AG09309 (cell line): ENCODE data around the gene CROCC2.

Experiments used
- DNase-seq: peaks from one replicate; pipeline ENCODE4 v3.0.0-alpha.2; 2010; ENCODE audit warnings: low read depth
- H3K4me3 ChIP-seq: 2 replicates; pipeline ENCODE4 v1.5.1; 2011; ENCODE audit warnings: mild to moderate bottlenecking, low read depth, low read length, moderate library complexity; ENCODE audit not compliant: control insufficient read depth
- TF ChIP-seq, protein P1 (sequence below): IDR thresholded peaks from 2 replicates; pipeline ENCODE4 v1.5.1; 2011; ENCODE audit warnings: mild to moderate bottlenecking, low read depth, low read length, inconsistent platforms; ENCODE audit not compliant: insufficient read depth, control insufficient read depth; ENCODE audit errors: missing control alignments

The CROCC2 gene

GRCh38 chr2:241009191-241009590 is 103.1 kb downstream of the CROCC2 start:
- TF ChIP-seq, protein P1, sequence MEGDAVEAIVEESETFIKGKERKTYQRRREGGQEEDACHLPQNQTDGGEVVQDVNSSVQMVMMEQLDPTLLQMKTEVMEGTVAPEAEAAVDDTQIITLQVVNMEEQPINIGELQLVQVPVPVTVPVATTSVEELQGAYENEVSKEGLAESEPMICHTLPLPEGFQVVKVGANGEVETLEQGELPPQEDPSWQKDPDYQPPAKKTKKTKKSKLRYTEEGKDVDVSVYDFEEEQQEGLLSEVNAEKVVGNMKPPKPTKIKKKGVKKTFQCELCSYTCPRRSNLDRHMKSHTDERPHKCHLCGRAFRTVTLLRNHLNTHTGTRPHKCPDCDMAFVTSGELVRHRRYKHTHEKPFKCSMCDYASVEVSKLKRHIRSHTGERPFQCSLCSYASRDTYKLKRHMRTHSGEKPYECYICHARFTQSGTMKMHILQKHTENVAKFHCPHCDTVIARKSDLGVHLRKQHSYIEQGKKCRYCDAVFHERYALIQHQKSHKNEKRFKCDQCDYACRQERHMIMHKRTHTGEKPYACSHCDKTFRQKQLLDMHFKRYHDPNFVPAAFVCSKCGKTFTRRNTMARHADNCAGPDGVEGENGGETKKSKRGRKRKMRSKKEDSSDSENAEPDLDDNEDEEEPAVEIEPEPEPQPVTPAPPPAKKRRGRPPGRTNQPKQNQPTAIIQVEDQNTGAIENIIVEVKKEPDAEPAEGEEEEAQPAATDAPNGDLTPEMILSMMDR = no peak
- DNase-seq = no peak
- H3K4me3 ChIP-seq = no peak overlapping the region

- TF ChIP-seq, protein P1 = peak; percentile 13
- peak overlapping the region; percentile 33 for H3K4me3 ChIP-seq
- peak; percentile 79 for DNase-seq
Measured at GRCh38 chr2:241009601-241010530, 103.7 kb downstream of the CROCC2 start.

DNA sequence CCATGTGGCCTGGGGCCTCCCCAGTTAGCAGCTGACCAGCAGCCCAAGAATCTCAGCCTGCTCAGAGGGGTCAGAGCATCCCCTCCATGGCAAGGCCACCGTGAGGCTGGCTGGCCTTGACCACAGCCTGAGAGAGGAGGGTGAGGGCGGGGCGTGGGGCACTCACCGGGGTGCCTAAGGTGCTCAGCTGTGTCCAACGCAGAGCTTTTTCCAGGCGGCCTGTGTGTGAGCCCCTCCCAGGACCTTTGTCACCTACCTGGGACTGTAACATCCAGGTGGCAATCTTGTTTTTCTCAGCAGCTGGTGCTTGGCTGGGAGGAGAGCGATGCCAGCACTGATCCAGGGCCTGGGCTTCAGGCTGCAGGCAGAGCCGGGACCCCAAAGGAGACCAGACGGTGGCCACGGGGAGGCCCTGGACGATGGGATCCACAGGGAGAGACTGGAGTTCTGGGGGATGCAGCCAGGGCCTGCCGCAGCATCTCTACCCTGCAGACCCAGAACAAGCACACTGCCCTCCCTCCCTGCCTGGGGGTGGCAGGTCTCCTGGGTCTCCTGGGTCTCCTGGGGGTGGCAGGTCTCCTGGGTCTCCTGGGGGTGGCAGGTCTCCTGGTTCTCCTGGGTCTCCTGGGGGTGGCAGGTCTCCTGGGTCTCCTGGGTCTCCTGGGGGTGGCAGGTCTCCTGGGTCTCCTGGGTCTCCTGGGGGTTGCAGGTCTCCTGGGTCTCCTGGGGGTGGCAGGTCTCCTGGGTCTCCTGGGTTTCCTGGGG is 104.6 kb downstream of the CROCC2 start:
- peak overlapping the region; percentile 33; the same call in 1 of the 2 replicates for H3K4me3 ChIP-seq
- TF ChIP-seq, protein P1 = no peak
- no peak for DNase-seq

GRCh38 chr2:241011296-241011600 is 105.1 kb downstream of the CROCC2 start:
- no peak overlapping the region for H3K4me3 ChIP-seq
- DNase-seq = no peak
- TF ChIP-seq, protein P1 = no peak

DNA sequence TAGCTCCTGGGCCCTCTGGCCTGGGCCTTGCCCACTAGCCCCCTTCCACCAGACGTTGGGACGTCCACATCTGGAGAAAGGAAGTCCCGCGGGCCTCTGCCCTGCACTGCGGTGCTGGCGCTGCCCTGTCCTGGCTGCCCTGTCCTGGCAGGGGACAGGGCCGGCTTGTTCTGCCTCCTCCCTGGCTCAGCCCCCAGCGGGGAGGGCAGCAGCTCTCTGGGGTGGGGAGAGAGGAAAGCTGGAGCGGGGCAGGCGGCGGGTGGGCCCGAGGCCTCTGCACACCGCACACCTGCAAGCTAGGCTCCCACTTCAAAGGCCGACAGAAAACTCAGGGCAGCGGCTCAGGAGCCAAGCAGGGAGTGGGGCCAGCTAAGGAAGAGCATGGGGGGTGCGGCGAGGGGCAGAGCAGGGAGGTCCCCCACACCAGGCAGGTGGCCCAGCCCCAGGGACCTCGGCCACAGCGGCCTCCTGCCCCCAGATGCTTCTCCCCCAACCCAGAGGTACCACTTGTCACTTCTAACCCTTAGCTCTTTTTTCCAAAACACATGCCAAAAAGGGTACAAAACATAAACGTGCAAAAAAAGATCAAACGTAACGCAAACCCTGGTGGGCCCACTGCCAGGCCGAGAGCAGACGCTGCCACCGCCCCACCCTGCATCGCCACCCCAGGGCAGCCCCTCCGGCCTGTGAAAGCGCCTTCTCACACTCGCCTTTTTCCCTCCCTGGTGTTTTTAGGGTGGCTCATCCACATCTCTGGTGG is 105.8 kb downstream of the CROCC2 start:
- no peak overlapping the region for H3K4me3 ChIP-seq
- DNase-seq = no peak
- TF ChIP-seq, protein P1 = no peak

- DNase-seq = no peak
- no peak overlapping the region for H3K4me3 ChIP-seq
- TF ChIP-seq, protein P1 = no peak
Measured at GRCh38 chr2:241014224-241014623, 108.1 kb downstream of the CROCC2 start.
